IPS-15b (cell line): ENCODE data around the gene KDM2B.
A peak's percentile ranks its signal among the peaks of the same experiment; 100 is the strongest.
"Not testable (repeated sequence)": the region's sequence is repeated elsewhere in the genome, so short reads cannot be mapped to it uniquely, and the experiment has no call there.

Experiments used
- H3K27me3 ChIP-seq: one replicate; pipeline ENCODE4 v1.6.1; 2013; ENCODE audit warnings: low read length; ENCODE audit not compliant: control insufficient read depth, insufficient read depth
- H3K36me3 ChIP-seq: one replicate; pipeline ENCODE4 v1.6.1; 2013; ENCODE audit warnings: low read length; ENCODE audit not compliant: control insufficient read depth, insufficient read depth
- H3K4me1 ChIP-seq: one replicate; pipeline ENCODE4 v1.6.1; 2013; ENCODE audit warnings: mild to moderate bottlenecking, low read length; ENCODE audit not compliant: control insufficient read depth, insufficient read depth
- H3K4me3 ChIP-seq: one replicate; pipeline ENCODE4 v1.5.1; 2013; ENCODE audit warnings: low read depth, low read length
- H3K9ac ChIP-seq: one replicate; pipeline ENCODE4 v1.6.1; 2013; ENCODE audit warnings: low read depth, mild to moderate bottlenecking, low read length
- H3K9me3 ChIP-seq: one replicate; pipeline ENCODE4 v1.6.1; 2013; ENCODE audit warnings: mild to moderate bottlenecking, low read length; ENCODE audit not compliant: control insufficient read depth, insufficient read depth

The KDM2B gene

GRCh38 chr12:121610239-121611149 is 29.7 kb upstream of the KDM2B start:
- Histone ChIP-seq H3K4me3 (no peak overlapping the region), H3K9me3 (no peaks in the 10 kb centered on the region), H3K4me1 (no peaks in the 10 kb centered on the region), H3K9ac (no peak overlapping the region), H3K36me3 (peaks cover 3% of the 10 kb centered on the region), H3K27me3 (no peaks in the 10 kb centered on the region)

- H3K36me3 ChIP-seq, result peaks cover 3% of the 10 kb centered on the region
- no peaks in the 10 kb centered on the region for H3K27me3 ChIP-seq
- no peaks in the 10 kb centered on the region for H3K4me1 ChIP-seq
- no peak overlapping the region for H3K9ac ChIP-seq
- H3K9me3 ChIP-seq, result no peaks in the 10 kb centered on the region
- H3K4me3 ChIP-seq, result no peak overlapping the region
Measured at GRCh38 chr12:121608301-121608700, 27.5 kb upstream of the KDM2B start.

- no peak overlapping the region for H3K4me3 ChIP-seq
- no peak overlapping the region for H3K9ac ChIP-seq
- H3K9me3 ChIP-seq, result no peaks in the 10 kb centered on the region
- peaks cover 2% of the 10 kb centered on the region for H3K36me3 ChIP-seq
- no peaks in the 10 kb centered on the region for H3K4me1 ChIP-seq
- H3K27me3 ChIP-seq, result no peaks in the 10 kb centered on the region
Measured at GRCh38 chr12:121603581-121603980, 22.8 kb upstream of the KDM2B start.

DNA sequence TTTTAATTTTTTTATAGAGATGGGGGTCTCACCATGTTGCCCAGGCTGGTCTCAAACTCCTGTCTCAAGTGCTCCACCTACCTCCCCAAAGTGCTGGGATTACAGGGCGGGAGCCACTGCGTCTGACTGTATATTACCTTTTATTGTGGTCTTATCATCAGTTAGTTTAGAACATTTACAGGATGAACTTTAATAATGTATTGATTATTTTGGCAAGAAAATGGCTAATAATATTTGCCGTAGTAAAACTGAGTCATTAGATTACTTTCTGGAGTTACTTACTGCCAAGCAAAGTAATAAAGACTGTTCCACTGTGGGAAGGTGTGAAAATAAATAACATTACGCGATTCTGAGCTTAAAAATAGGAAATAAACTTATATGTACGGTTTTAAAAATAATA is 21.9 kb upstream of the KDM2B start:
- no peak overlapping the region for H3K9ac ChIP-seq

GRCh38 chr12:121600702-121601336 is 20.0 kb upstream of the KDM2B start:
- Histone ChIP-seq H3K27me3 (no peaks in the 10 kb centered on the region), H3K9ac (no peak overlapping the region), H3K4me3 (no peak overlapping the region), H3K36me3 (no peaks in the 10 kb centered on the region), H3K9me3 (no peaks in the 10 kb centered on the region), H3K4me1 (no peaks in the 10 kb centered on the region)

More for the DNA sequence above, 21.9 kb upstream of the KDM2B start:
- H3K36me3 ChIP-seq, result no peaks in the 10 kb centered on the region
- no peak overlapping the region for H3K4me3 ChIP-seq
- no peaks in the 10 kb centered on the region for H3K27me3 ChIP-seq
- H3K4me1 ChIP-seq, result no peaks in the 10 kb centered on the region
- H3K9me3 ChIP-seq, result no peaks in the 10 kb centered on the region

- Histone ChIP-seq H3K9ac (no peak overlapping the region), H3K9me3 (no peaks in the 10 kb centered on the region), H3K4me1 (no peaks in the 10 kb centered on the region), H3K27me3 (no peaks in the 10 kb centered on the region), H3K4me3 (no peak overlapping the region), H3K36me3 (peaks cover 6% of the 10 kb centered on the region)
Measured at GRCh38 chr12:121596526-121596925, 15.7 kb upstream of the KDM2B start.

- Histone ChIP-seq H3K9me3 (no peaks in the 10 kb centered on the region), H3K36me3 (peaks cover 6% of the 10 kb centered on the region), H3K4me1 (peaks cover 2% of the 10 kb centered on the region), H3K27me3 (no peaks in the 10 kb centered on the region), H3K9ac (no peak overlapping the region), H3K4me3 (no peak overlapping the region)
Measured at GRCh38 chr12:121595520-121595919, 14.7 kb upstream of the KDM2B start.

GRCh38 chr12:121592320-121592719 is 11.5 kb upstream of the KDM2B start:
- Histone ChIP-seq H3K4me1 (peaks cover 5% of the 10 kb centered on the region), H3K36me3 (peaks cover 6% of the 10 kb centered on the region), H3K4me3 (no peak overlapping the region), H3K9ac (no peak overlapping the region), H3K9me3 (no peaks in the 10 kb centered on the region), H3K27me3 (no peaks in the 10 kb centered on the region)

GRCh38 chr12:121590476-121591143 is 9.8 kb upstream of the KDM2B start:
- peak overlapping the region; percentile 14 for H3K9ac ChIP-seq
- H3K9me3 ChIP-seq, result no peaks in the 10 kb centered on the region
- peaks cover 7% of the 10 kb centered on the region for H3K4me1 ChIP-seq
- H3K36me3 ChIP-seq, result peaks cover 4% of the 10 kb centered on the region
- no peaks in the 10 kb centered on the region for H3K27me3 ChIP-seq
- H3K4me3 ChIP-seq, result no peak overlapping the region

GRCh38 chr12:121584885-121585284 is 4.1 kb upstream of the KDM2B start:
- not testable (repeated sequence) for H3K4me3 ChIP-seq, H3K27me3 ChIP-seq, H3K36me3 ChIP-seq, H3K9me3 ChIP-seq, H3K9ac ChIP-seq
- peaks cover 13% of the 10 kb centered on the region for H3K4me1 ChIP-seq

- Histone ChIP-seq H3K9ac (peak overlapping the region; percentile 65), H3K4me1 (peaks cover 13% of the 10 kb centered on the region), H3K4me3 (peak overlapping the region; percentile 96)
- not testable (repeated sequence) for H3K27me3 ChIP-seq, H3K36me3 ChIP-seq, H3K9me3 ChIP-seq
Measured at GRCh38 chr12:121583334-121583661, 2.5 kb upstream of the KDM2B start.
